Adipose tissue (tissue), 3 donors: ENCODE measurements around the gene CDH4. TPM values are rescaled to one million over a fixed set of nuclear protein-coding genes. Genes with fewer than 3 reads are reported as not detected.

ENCODE experiments used
- H3K27ac ChIP-seq: one replicate; pipeline ENCODE4 v1.5.1; 2013; ENCODE audit warnings: low read depth, low read length
- WGBS, 3 donors: extraction: QIAGEN DNeasy Blood & Tissue Kit; methylation state at CpG; one replicate each; pipeline ENCODE4 v1.1.7; 2013; 5-methylcytosine and 5-hydroxymethylcytosine counted together
- polyA plus RNA-seq, 3 donors: library from polyadenylated mRNA; stranded (reverse); fragments of 200-250 nt; gene quantifications; one replicate each; pipeline ENCODE4 v1.2.3, GENCODE V29; 2013
- donor health status: healthy with polysubstance abuse.
- donor health status: Bipolar disorder and iron deficiency.
- donor health status: healthy.

The CDH4 gene
- polyA plus RNA-seq, 3 donors = 0.04 to 0.11 (median 0.05) TPM

DNA sequence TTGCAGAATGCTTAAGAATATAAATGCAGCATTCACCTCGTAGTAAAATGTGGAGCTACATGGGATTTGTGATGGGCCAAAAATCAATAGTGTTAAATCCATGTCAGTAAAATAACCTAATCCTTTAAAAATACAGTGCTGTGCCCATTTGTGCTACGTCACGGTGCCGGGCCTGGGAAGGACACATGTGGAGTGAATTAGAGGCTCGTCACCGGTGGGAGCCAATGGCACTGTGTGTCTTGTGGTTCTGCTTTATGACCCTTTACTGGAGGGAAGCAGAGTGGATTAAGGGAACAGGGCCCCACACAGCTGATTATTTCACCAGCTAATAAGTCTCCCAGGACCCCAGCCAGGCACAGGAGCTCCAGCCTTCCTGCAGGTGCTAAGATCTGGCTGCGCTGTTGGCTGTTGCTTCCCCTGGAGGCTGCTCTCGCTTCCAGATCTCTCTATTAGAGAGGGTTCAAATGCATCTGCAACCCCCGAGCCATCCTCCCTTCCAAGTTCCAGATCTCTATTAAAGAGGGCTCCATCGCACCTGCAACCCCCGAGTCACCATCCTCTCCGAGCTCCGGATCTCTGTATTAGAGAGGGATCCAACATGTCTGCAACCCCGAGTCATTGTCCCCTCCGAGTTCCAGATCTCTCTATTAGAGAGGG is 405.8 kb downstream of the CDH4 start:
- 75 to 91% (median 87%) methylated on average over 15 of the region's 15 CpGs for WGBS, 3 donors
- no peak overlapping the region for H3K27ac ChIP-seq

DNA sequence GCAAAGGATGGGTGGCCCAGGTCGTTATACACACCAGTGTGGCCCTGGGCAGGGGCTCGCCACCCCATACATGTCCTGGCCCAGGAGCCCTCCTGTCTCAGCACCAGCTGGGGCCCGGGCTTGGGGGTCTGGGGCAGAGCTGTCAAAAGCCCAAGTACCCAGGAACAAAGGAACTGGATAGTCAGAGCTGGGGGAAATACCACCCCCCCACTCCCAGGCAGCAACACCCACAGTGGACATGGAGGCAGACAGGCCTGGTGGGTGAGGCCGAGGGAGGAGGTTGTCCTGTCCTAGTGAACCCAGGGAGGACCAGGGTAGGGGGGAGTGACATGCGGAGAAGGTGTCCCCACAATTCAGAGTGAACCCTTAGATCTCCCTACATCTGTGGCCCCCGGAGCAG is 406.5 kb downstream of the CDH4 start:
- 80 to 95% (median 89%) methylated on average over 6 of the region's 6 CpGs for WGBS, 3 donors
- no peak overlapping the region for H3K27ac ChIP-seq

DNA sequence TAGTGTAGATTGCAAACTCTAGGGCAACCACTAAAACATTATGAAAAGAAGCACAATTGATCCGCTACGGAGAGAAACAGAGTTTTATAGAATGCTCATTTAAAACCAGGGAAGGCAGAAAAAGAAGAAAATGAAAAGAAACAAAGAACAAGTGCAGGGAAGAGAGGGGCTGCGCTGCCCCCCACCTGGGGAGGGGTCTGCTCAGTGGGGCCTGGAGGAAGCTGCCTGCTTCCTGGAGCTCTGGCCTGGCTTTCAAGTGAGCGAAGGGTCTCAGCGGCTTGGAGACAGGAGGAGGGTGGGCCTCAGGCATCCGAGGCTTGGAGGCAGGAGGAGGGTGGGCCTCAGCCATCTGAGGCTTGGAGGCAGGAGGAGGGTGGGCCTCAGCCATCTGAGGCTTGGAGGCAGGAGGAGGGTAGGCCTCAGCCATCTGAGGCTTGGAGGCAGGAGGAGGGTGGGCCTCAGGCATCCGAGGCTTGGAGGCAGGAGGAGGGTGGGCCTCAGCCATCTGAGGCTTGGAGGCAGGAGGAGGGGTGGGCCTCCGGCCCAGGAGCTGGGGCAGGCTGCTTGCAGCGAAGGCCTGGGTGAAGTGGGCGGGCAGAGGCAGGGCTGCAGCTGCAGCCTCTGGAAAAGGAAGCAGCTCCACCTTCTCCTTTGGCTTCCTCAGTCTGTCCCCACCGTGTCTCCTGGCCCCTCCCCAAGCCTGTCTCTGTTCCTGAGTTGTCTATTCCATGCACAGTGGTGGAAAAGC is 407.4 kb downstream of the CDH4 start:
- WGBS, 3 donors = 49 to 52% (median 51%) methylated on average over 10 to 11 of the region's 11 CpGs
- no peak overlapping the region for H3K27ac ChIP-seq

GRCh38 chr20:61659994-61660346 is 407.9 kb downstream of the CDH4 start:
- H3K27ac ChIP-seq = no peak overlapping the region
- 50 to 70% (median 59%) methylated on average over 15 of the region's 15 CpGs for WGBS, 3 donors

DNA sequence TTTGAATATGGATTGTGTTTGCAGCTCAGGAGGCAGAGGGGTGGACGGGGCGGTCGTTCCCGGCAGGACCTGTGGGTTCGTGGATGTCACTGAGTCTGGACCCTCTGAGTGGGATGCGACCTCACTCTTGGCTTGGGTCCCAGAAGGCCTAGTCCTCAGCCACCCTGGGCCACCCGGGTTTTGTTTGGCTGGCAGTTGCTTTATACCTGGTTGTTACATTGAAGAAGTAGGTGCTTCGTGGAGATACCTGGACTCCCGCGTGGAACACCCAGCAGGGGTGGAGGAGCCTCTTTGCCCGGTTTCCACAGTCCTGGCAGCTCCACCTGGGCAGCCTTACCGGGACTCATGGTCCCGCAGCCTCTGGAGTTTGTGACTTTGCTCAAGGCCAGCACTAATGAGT is 408.5 kb downstream of the CDH4 start:
- H3K27ac ChIP-seq = no peak overlapping the region
- WGBS, 3 donors = 75 to 89% (median 77%) methylated on average over 13 of the region's 13 CpGs

DNA sequence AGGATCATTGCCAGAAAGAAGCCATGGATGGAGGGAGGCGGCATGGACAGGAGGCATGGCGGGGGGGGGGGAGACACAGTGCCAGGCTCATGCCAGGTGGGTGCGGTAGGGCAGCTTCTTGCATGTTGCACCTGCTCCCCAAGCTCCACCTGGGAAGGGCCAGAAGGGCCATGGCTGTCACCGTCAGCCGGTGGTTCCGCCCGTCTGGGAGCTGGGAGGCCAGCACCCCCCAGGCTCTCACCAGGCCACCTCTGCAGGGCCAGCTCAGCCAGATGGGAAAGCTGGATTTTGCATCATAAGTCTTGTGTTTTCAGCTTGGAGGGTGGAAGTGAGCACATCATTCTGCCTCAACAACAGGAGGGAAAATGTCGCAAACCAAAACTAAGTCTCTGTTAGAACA is 409.0 kb downstream of the CDH4 start:
- no peak overlapping the region for H3K27ac ChIP-seq
- 90 to 93% (median 92%) methylated on average over 7 to 8 of the region's 8 CpGs for WGBS, 3 donors

GRCh38 chr20:61661583-61661982 is 409.5 kb downstream of the CDH4 start:
- no peak overlapping the region for H3K27ac ChIP-seq
- WGBS, 3 donors = 83 to 95% (median 86%) methylated on average over 13 of the region's 13 CpGs

DNA sequence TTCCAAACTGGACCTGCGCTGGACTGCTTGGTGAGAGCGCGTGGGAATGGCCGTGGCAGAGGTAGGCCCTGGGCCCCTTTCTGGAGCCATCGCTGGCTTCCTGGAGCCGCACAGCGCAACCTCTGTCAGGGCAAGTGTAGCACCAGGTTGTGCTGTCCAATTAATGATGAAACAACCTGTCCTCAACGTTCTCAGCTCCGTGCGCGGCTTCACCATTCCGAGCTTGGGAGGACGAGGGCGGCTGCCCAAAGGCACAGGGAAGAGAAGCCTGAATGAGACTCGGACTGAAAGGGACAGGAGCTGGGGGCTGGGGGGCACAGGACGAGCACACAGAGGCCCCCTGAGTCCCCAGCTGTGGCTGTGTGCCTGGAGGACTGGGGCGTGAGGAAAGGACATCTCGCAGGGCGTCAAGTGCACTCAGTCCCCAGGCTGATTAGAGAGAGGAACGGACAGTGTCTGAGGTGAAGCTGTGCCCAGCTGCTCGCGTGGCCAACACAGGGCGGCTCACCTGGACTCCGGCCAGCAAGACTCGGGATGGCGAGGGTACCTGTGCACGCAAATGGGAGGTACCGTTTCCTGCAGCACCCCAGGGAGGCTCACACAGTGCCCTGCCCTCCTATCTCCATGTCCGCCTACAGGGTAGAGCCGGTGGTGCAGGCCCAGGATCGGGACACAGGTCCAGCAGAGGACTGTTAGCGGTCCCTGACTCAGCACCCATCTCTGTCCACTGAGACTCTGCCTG is 410.3 kb downstream of the CDH4 start:
- H3K27ac ChIP-seq = no peak overlapping the region
- WGBS, 3 donors = 65 to 87% (median 81%) methylated on average over 32 of the region's 32 CpGs

DNA sequence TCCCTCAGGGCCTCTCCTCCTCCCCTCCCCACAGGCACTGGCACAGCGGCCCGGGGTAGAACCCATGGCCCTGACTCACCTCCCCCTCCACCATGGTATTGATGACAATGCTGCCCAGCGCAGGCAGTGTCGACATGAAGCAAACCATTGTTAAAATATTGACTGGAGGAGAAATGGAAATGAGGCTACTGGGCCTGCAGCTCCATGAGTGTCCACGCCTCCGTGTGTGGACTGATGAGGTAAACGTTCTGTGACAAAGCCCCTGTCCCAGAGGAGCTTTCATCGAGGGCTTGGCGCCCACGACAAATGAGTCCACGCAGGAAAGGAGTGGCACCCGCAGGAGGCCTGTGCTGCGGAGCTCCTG is 410.9 kb downstream of the CDH4 start:
- no peak overlapping the region for H3K27ac ChIP-seq
- WGBS, 3 donors = 55 to 89% (median 80%) methylated on average over 13 of the region's 13 CpGs

- 79 to 88% (median 88%) methylated on average over 26 to 30 of the region's 30 CpGs for WGBS, 3 donors
These were observed 411.7 kb downstream of the CDH4 start for GRCh38 chr20:61663521-61664425.

DNA sequence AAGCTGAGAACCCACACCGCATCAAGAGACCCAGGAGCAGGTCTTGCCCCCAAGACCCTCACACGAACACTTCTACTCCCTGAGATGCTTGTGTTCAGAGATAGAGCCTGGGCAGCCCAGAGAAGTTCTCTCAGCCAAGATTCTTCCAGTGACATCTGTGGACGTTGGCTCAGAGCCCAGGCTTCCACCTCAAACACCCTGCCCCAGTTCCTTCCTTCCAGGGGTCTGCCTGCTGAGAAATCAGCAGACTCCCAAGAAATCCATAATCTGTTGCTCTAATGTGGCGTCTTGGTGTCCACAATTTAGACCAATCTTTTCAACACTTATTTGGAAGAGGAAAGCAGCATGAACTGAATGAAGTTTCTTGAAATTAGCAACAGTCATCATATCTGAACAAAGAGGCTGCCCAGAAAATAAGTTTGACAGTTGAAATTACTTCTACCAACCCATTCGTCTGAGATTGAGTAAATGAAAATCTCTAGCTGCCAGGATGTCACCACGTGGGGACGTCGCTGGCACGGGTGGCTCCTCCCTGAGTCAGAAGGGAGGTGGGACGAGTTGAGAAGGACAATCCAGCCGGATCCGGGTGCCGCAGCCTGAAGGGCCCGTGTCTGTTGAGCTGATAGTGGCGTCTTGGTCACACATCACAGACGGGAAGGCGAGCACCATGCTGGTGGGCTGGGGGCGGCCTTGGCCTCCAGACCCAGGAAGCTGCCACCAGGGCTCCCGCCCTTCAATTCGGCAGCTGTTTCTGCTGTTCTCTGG is 412.7 kb downstream of the CDH4 start:
- WGBS, 3 donors = 68 to 75% (median 70%) methylated on average over 20 of the region's 20 CpGs
- H3K27ac ChIP-seq = no peak overlapping the region

More at GRCh38 chr20:61663521-61664425, 411.7 kb downstream of the CDH4 start:
- H3K27ac ChIP-seq = no peak overlapping the region

- no peak overlapping the region for H3K27ac ChIP-seq
- WGBS, 3 donors = 71 to 83% (median 81%) methylated on average over 32 of the region's 32 CpGs
These were observed 413.7 kb downstream of the CDH4 start for GRCh38 chr20:61665528-61666470.

DNA sequence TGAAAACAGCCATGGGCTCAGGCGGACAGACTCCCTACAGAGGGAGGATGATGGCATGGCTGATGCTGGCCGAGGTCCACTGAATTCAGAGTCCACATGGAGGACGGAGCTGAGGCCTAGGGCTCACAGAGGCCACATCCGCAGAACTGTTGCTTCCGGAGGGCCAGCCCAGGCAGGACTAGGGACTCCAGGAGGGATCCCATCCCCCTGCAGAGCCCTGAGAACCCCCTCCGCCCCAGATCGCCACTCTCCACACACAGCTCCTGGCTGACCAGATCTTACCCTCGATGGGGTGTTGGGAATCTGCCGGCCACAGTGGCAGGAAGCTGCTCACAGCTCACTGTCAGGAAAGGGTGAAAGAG is 414.4 kb downstream of the CDH4 start:
- 74 to 79% (median 76%) methylated on average over 9 of the region's 9 CpGs for WGBS, 3 donors
- H3K27ac ChIP-seq = no peak overlapping the region

DNA sequence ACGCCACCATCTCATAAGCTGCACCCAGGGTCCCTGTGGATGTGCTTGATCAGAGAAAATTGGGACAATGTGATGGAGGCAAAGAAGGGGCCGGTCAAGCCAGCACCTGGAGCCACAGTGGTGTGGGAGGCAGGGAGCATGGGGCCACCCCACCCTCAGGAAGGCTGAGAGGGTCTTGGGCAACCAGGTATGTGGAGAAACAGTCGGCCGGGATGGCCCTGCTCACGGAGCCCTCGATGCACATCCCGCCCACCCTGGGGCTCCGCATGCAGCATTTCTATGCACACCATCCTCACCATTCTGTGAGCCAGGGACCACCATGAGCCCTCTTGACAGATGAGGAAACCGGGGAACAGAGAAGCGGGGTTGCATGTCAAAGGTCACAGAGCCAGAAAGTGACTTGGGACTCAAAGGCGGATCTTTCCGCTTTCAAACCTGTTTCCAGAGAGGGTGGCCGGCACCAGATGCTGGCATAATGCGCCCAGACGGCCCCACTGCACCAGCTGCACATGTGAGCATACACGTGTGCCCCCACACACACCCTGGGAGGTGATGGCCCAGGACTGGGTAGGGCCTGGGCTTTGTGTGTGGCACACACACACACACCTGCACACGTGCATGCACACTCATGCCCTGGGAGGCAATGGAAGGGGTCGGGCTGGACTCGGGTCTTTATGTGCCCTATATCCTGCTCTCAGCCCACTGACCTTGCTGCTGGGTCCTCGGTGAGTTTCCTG is 415.2 kb downstream of the CDH4 start:
- WGBS, 3 donors = 82 to 88% (median 84%) methylated on average over 20 of the region's 20 CpGs
- no peak overlapping the region for H3K27ac ChIP-seq

- no peak overlapping the region for H3K27ac ChIP-seq
- WGBS, 3 donors = 49 to 69% (median 52%) methylated on average over 9 of the region's 9 CpGs
These were observed 416.1 kb downstream of the CDH4 start for GRCh38 chr20:61668065-61668650.
